PC-9 (cell line): ENCODE data around the gene DIS3.

ENCODE experiments used
- CTCF ChIP-seq: fragments of 200-600 bp; sonication (generic); conservative IDR thresholded peaks from 2 replicates; pipeline ENCODE4 v1.6.1; 2017; ENCODE audit warnings: mixed run types, antibody characterized with exemption, mild to moderate bottlenecking, moderate library complexity
- EZH2 ChIP-seq: fragments of 200-600 bp; sonication (generic); IDR thresholded peaks from 2 replicates; pipeline ENCODE4 v1.8.0; 2017; ENCODE audit warnings: antibody characterized with exemption, low read depth

DNA sequence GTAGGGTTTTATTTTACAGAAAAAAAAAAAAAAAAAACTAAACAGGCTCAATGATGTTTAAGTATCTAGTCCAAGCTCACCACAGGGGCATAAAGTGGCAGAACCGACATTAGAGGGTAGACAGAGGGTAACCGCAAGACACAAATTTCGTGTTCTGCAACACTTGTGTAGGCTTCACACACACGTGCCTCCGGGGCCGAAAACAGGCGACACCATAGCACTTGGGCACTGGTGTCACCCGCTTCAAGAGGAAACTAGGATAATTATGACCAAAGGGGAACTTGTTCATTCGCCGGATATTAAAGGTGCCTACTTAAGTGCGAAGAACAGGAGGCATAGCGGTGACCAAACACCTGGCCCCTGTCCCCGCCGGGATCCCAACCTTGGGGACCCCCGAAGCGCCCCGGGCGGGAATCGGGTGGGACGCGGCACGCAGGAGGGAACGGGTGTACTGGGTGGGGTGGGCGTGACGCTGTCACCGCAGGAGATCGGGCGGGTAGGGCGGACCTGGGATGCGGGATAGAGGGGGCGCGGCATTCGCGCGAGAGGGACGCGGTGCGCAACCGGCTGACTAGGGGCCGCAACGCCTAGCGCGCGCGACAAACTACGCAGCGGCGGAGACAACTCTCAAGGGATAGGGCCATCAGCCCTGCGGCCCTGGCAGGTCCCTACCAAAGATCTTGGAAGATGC lies 54.8 kb downstream of the DIS3 start:
- TF ChIP-seq CTCF (no peak), EZH2 (no peak)
